NCI-H1694 treated with DMSO at 0.1 percent for 48 hours (cell line): ENCODE measurements around the gene FGL2.
"Not testable (repeated sequence)": the region's sequence is repeated elsewhere in the genome, so short reads cannot be mapped to it uniquely, and the experiment has no call there.

ENCODE experiments used
- DNase-seq: peaks from one replicate; lab custom pipeline; 2025; lab: John Stamatoyannopoulos, UW

FGL2 gene

GRCh38 chr7:77157034-77157433, 42.6 kb downstream of the FGL2 start:
- DNase-seq, result not testable (repeated sequence)

- DNase-seq, result not testable (repeated sequence)
Observed at GRCh38 chr7:77155601-77156377, 43.8 kb downstream of the FGL2 start.

- not testable (repeated sequence) for DNase-seq
Observed at GRCh38 chr7:77154917-77155464, 44.6 kb downstream of the FGL2 start.

- DNase-seq, result not testable (repeated sequence)
Observed at GRCh38 chr7:77152232-77152631, 47.4 kb downstream of the FGL2 start.
